Measurements from ENCODE around the gene DUSP22.

The DUSP22 gene

DNA sequence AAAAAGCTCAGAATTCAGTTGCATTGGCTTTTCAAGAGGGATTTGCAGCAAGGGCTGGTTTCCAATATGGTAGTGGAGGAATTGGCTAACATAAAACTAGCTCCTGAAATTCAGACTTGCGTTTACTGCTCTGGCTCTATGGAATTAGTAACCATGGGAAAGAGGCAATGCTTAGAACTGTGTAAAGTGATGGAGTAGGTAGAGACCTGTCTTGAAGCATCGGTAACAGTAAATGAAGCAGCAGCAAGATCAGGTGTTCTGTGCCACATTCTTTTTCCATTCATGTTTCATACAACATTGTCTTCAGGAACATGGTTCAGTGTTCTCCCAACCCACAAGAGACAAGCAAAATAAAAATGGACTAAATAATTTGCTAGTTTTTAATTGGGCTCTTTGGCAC, 105.8 kb downstream of the DUSP22 start:
- ATAC-seq: no peak
- TF ChIP-seq PPARA (CRISPR knock-in tag; IDR thresholded peaks at IDR 0.05; ENCODE audit: borderline replicate concordance) (no peak), CSRNP3 (CRISPR knock-in tag; IDR thresholded peaks at IDR 0.05) (no peak)

DNA sequence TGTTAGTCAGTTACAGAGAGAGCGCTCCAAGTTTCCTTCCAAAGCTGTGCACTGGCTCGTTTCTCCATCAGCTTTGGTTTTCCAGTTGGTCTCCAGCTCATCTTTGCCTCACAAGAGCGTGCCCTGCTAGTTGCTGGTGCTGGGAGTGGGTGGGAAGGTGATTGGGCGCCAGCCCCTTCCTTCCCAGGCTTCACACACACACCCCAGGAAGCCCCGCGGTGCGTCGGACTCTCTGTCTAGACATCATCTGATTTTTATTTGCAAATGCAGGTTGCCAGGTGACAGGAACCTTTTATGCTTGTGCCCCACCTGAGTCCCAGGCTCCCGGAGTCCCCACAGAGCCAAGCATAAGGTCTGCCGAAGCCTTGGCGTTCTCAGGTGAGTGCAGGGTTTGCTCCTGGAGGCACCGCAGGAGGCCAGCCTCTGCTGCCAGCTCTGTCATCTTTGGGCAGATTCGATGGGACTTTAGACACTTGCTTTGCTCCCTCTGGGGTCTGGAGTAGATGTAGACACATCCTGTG, 106.3 kb downstream of the DUSP22 start:
- TF ChIP-seq CREB5 (CRISPR knock-in tag; IDR thresholded peaks at IDR 0.05; ENCODE audit: low read depth) (no peak), ESRRG (CRISPR knock-in tag; IDR thresholded peaks at IDR 0.05) (no peak), ZNF565 (CRISPR knock-in tag; conservative IDR thresholded peaks at IDR 0.05; ENCODE audit: low read depth) (no peak), ZFP30 (CRISPR knock-in tag; IDR thresholded peaks at IDR 0.05) (no peak), TSHZ2 (CRISPR knock-in tag; IDR thresholded peaks at IDR 0.05) (no peak), RARB (CRISPR knock-in tag; IDR thresholded peaks at IDR 0.05) (no peak), OSR1 (CRISPR knock-in tag; IDR thresholded peaks at IDR 0.05) (no peak), ZC3H10 (CRISPR knock-in tag; IDR thresholded peaks at IDR 0.05) (no peak), ZNF8 (CRISPR knock-in tag; IDR thresholded peaks at IDR 0.05) (no peak), ZFP3 (CRISPR knock-in tag; IDR thresholded peaks at IDR 0.05) (no peak), CSRNP3 (CRISPR knock-in tag; IDR thresholded peaks at IDR 0.05) (no peak), BACH2 (CRISPR knock-in tag; IDR thresholded peaks at IDR 0.05; ENCODE audit: borderline replicate concordance) (no peak)
- ATAC-seq: no peak

GRCh38 chr6:399785-400534, 107.7 kb downstream of the DUSP22 start:
- ATAC-seq: no peak

More at GRCh38 chr6:399785-400534, 107.7 kb downstream of the DUSP22 start:
- no peak for TF ChIP-seq ZNF8 (CRISPR knock-in tag; IDR thresholded peaks at IDR 0.05)
- no peak for TF ChIP-seq CSRNP3 (CRISPR knock-in tag; IDR thresholded peaks at IDR 0.05)
- no peak for TF ChIP-seq TOX (CRISPR knock-in tag; IDR thresholded peaks at IDR 0.05; ENCODE audit: borderline replicate concordance)
- TF ChIP-seq SNAI2 (CRISPR knock-in tag; IDR thresholded peaks at IDR 0.05): no peak
- TF ChIP-seq ZNF70 (CRISPR knock-in tag; IDR thresholded peaks at IDR 0.05): no peak
- no peak for TF ChIP-seq CSDC2 (CRISPR knock-in tag; IDR thresholded peaks at IDR 0.05)
- TF ChIP-seq ZNF565 (CRISPR knock-in tag; conservative IDR thresholded peaks at IDR 0.05; ENCODE audit: low read depth): no peak
- TF ChIP-seq ESRRG (CRISPR knock-in tag; IDR thresholded peaks at IDR 0.05): no peak
- no peak for TF ChIP-seq TSHZ2 (CRISPR knock-in tag; IDR thresholded peaks at IDR 0.05)
